Cerebellar nuclear complex (tissue), 1 donor: Measurements from ENCODE around the gene TAT.
"Not testable (repeated sequence)": the region's sequence is repeated elsewhere in the genome, so short reads cannot be mapped to it uniquely, and the experiment has no call there.

Experiments used
- DNase-seq, 2 experiments: peaks; one replicate each; lab custom pipeline; 2025; lab: John Stamatoyannopoulos, UW

TAT gene

DNA sequence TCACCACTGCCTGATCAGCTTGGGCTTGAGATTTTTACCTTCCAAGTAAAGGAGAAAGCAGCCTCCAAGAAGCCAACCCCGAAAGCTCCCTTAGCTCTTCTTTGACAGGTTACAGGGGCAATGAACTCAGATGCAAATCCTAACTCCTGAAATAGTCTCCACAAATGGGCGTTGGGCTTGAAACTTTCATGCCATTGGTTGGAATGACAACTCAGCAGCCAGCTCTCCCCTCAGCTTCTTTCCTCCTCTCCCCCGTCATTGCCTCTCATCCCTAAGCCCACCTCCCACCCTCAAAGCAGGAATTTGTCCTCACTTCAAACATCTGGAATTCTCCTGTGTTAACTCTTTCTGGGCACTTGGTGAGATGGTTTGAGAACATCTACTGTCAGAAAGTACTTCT is at the start of gene TAT:
TAT (minus strand) TSS at position 122 of the 400 bp plus-strand sequence. CDS start 677 bp downstream, outside the sequence.
- no peak for DNase-seq

GRCh38 chr16:71626018-71626857 is 49.3 kb upstream of the TAT start, which contains the start of gene MARVELD3:
Gene MARVELD3 (plus strand): TSS chr16:71626184. CDS start chr16:71626230, 46 bp downstream.
- DNase-seq = no peak

GRCh38 chr16:71625113-71625850 is 48.4 kb upstream of the TAT start:
- DNase-seq = no peak

DNA sequence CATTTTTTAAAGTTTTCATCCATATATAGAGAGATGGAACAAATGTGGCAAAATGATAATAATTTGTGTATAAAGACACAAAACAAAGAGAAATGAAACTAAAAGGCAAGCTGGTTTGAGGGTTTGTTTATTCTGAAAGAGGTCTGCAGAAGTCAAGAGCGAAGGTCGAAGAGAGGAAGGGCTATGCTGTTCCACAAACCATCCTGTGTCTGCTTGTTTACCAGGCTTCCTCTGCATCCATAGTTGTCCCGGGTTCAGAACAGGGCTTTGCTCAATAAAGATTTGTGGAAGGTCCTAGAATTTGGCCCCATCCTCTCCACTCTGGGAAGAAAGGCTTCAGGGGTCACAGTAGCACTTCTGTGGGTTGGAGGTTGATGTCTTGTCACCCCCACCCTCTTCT is 46.7 kb upstream of the TAT start:
- DNase-seq = no peak

DNA sequence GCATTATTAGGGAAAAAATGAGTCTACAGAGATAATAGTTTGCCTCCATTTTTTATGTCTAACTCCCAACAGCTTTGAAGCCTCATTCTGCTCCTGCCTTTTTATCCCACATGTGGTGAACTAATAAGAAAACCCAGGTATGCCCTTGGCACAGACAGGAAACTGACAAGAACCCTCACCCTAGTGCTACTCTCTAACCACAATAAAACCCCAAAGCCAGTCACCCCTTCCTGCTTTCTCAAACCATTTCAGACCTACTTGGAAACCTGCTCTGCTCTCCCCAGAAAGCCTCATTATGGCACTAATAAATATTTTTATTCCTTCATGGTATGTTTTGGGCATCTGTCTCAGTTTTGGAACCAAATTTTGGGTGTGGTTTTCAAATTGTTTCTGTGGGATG is 45.2 kb upstream of the TAT start:
- DNase-seq = no peak

- DNase-seq = no peak
These were observed 41.5 kb upstream of the TAT start for GRCh38 chr16:71618429-71618828.

GRCh38 chr16:71614956-71615355 is 38.1 kb upstream of the TAT start:
- not testable (repeated sequence) for DNase-seq

DNA sequence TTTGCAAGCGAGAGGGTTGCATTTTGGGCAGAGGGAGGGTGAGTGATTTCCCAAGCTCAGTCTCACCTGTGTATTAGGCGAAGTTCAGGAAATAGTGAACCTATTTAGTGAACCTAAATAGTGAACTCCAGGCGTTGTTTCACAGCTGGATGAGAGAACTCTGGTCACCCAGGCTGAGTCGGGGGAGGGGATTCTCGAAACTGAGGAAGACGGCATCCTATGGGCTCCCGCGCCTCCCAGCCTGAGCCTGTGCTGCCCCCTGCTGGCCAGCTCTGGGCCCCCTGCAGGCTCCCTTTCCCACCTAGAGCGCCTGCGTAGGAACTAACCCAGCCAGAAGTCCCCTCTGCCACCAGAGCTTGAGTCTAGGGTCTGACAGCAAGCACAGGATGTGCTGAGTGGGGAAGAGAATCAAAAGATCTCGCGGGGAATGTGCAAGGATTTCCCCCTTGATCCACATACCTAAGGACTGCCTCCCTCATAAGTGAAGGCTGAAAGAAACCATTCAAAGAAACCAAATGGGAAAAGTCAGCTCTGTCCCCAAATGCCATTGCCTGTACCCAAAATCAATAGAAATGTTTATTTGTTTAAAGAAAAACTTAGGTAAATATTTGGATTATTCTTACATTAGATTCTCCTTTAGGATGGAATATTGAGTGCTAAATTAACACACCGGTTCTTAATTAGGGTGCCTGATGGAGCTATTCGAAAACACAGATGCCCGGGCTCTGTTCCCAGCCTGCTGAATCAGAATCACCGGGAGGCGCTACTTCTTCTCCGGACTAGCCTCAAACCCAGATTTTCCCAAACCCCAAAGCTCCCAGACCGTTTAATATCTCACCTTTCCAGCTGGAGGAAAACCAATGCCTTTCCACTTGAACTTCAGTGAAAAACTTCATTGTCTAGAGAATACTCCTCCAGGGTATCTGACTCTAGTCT is 34.3 kb upstream of the TAT start:
- DNase-seq = no peak

DNA sequence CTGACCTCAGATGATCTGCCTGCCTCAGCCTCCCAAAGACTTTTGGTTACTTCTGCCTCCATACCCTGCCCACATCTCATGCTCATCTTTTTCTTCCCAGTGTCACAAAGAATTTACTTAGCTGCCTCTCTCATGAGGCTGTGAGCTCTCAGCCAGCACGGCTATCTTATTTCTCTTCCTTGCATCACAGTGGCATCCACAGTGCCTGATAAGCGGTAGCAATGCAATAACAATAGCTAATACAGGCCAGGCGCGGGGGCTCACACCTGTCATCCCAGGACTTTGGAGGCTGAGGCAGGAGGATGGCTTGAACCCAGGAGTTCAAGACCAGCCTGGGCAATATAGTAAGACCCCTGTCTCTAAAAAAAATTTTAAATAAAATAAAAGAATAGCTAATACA is 33.6 kb upstream of the TAT start:
- DNase-seq = no peak

- DNase-seq = no peak
These were observed 32.2 kb upstream of the TAT start for GRCh38 chr16:71609066-71609465.

- no peak for DNase-seq
These were observed 23.9 kb upstream of the TAT start for GRCh38 chr16:71600822-71601221.

DNA sequence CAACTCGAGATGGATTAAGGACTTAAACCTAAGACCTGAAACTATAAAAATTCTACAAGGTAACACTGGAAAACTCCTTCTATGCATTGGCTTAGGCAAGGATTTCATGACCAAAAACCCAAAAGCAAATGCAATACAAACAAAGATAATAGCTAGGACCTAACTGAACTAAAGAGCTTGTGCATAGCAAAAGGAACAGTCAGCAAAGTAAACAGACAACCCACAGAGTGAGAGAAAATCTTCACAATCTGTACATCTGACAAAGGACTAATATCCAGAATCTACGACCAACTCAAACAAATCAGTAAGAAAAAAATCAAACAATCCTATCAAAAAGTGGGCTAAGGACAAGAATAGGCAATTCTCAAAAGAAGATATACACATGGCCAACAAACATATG is 21.5 kb upstream of the TAT start:
- not testable (repeated sequence) for DNase-seq

DNA sequence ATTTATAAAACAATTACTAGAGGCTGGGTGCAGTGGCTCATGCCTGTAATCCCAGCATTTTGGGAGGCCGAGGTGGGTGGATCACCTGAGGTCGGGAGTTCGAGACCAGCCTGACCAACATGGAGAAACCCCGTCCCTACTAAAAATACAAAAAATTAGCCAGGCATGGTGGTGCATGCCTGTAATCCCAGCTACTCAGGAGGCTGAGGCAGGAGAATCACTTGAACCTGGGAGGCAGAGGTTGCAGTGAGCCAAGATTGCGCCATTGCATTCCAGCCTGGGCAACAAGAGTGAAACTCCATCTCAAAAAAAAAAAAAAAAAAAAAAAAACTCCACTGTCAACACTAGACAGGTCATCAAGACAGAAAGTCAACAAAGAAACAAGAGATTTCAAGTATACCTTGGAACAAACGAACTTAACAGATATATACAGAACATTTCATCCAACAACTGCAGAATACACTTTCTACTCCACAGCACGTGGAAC is 18.5 kb upstream of the TAT start:
- not testable (repeated sequence) for DNase-seq

DNA sequence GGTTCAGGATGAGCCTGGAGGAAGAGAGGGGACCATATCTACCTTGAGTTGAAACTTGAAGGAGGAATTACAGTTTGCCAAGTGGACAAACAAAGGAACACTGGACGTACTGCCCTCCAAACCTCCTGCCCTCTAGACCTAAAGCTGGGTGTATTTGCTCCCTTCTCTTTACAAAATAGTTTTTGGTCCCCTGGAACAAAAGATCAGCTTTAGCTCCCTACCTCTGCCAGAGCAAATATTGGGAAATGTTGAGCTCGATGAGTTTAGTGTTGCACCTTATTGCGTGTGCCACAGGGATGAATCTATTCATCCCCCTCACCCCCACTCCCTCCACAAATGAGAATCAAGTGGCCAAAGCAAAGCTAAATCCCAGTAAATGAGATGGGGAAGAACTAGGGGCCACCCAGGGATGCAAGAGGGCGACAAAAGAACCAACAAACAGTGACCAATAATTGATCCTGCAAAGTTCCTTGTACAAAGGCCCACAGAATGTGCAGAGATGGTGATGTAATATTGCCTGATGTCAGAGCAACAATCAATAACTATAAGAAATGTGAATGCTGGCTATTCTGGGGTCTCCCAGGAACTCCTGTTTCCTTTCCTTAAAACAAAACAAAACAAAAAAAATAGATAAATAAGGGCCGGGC is 17.2 kb upstream of the TAT start:
- no peak for DNase-seq

- DNase-seq = no peak
These were observed 16.4 kb upstream of the TAT start for GRCh38 chr16:71593048-71593999.

GRCh38 chr16:71591917-71592316 is 15.0 kb upstream of the TAT start:
- DNase-seq = no peak

GRCh38 chr16:71590584-71590983 is 13.7 kb upstream of the TAT start:
- DNase-seq = no peak

DNA sequence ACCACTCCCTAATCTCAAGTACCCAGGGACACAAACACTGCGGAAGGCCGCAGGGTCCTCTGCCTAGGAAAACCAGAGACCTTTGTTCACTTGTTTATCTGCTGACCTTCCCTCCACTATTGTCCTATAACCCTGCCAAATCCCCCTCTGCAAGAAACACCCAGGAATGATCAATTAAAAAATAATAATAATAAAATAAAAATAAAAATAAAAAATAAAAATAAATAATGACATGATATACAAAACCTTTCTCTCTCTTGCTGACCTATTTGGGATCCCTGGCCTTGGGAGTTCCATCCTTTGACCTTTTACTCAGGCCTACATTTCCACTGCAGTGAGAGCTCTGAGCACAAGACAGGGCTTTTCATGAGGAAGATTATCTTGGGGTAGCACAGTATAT is 13.2 kb upstream of the TAT start:
- DNase-seq = not testable (repeated sequence)

- DNase-seq = not testable (repeated sequence)
These were observed 12.4 kb upstream of the TAT start for GRCh38 chr16:71589334-71589733.

DNA sequence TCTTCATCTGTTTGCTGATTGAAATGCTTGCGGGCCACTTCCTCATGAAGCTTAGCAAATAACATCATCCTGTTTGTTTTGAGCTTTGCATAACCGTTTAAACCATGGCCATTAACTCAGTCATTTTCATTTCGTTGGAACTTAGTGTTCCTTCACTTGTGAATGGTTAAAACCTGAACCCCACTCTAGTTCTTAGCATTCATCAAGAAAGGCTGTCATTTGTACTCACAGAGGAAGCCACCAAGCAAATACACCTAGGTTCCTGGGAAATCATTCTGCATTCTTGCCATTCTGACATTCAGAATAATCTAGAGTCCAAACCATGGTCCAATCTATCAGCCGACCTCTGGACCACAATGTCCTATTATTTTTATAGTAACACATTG is 8.4 kb upstream of the TAT start:
- no peak for DNase-seq
